Activated CD4-positive, alpha-beta memory T cell treated with anti-CD3 and anti-CD28 coated beads, Interleukin-2, amount 10 ng/mL, durations not matched to agents 7 days and 5 days (primary cell): ENCODE data around the gene BICDL2. TPM values are rescaled to one million over a fixed set of nuclear protein-coding genes. Genes with fewer than 3 reads are reported as not detected.

Experiments
- CTCF ChIA-PET: fragments of 350-600 bp; sonication (Branson Sonifier 250); formaldehyde crosslinking; loops from one replicate; lab custom pipeline; 2021; ENCODE audit warnings: antibody characterized with exemption, inconsistent platforms; lab: Charles Lee
- POLR2A ChIA-PET: fragments of 350-600 bp; sonication (Branson Sonifier 250); formaldehyde crosslinking; loops from one replicate; lab custom pipeline; 2021; ENCODE audit warnings: antibody characterized with exemption; lab: Charles Lee
- DNase-seq: peaks from one replicate; pipeline ENCODE4 v3.0.0-alpha.2; 2020
- H3K27ac Mint-ChIP-seq: one replicate; pipeline ENCODE4 v1.8.0; 2021; ENCODE audit warnings: mild to moderate bottlenecking, mixed read lengths
- H3K27me3 Mint-ChIP-seq: one replicate; pipeline ENCODE4 v1.8.0; 2021; ENCODE audit warnings: mixed read lengths
- H3K36me3 Mint-ChIP-seq: one replicate; pipeline ENCODE4 v1.8.0; 2021; ENCODE audit warnings: low read depth, mixed read lengths
- H3K4me1 Mint-ChIP-seq: one replicate; pipeline ENCODE4 v1.8.0; 2021; ENCODE audit warnings: mixed read lengths
- H3K4me3 Mint-ChIP-seq: one replicate; pipeline ENCODE4 v1.8.0; 2021; ENCODE audit warnings: mild to moderate bottlenecking, mixed read lengths
- H3K9me3 Mint-ChIP-seq: one replicate; pipeline ENCODE4 v1.8.0; 2021; ENCODE audit warnings: mixed read lengths
- total RNA-seq, 2 experiments: library from RNA; stranded (reverse); gene quantifications; one replicate each; pipeline ENCODE4 v1.2.3, GENCODE V29; 2021

Gene BICDL2
- total RNA-seq, 2 experiments from 2014 or later, result 1.4 to 1.9 TPM

DNA sequence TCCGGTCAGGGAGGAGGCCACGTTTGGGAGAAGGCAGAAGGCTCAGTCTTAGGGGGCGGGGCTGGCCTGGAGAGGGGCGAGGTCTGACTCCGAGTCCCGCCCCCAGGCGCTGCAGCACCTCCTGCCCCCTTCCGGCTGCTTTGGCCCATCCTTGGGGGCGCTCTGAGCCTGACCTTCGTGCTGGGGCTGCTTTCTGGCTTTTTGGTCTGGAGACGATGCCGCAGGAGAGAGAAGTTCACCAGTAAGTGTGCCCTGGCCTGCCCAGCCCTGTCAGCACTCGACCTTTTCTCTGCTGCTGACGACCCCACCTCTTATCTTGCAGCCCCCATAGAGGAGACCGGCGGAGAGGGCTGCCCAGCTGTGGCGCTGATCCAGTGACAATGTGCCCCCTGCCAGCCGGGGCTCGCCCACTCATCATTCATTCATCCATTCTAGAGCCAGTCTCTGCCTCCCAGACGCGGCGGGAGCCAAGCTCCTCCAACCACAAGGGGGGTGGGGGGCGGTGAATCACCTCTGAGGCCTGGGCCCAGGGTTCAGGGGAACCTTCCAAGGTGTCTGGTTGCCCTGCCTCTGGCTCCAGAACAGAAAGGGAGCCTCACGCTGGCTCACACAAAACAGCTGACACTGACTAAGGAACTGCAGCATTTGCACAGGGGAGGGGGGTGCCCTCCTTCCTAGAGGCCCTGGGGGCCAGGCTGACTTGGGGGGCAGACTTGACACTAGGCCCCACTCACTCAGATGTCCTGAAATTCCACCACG is 15.1 kb downstream of the BICDL2 start:
- Mint-ChIP-seq H3K9me3 (no peaks in the 10 kb centered on the region), H3K36me3 (peaks cover 21% of the 10 kb centered on the region), H3K4me1 (peaks cover 51% of the 10 kb centered on the region), H3K27me3 (peaks cover 9% of the 10 kb centered on the region), H3K27ac (peak overlapping the region; percentile 83), H3K4me3 (peak overlapping the region; percentile 73)
- ChIA-PET CTCF (interaction anchor here (1.0 to 9.9 kb wide), 6 partner anchors 10 to 107 kb away, joined by 3 to 97 read pairs (median 12); no protein-coding TSS in a partner anchor), POLR2A (interaction anchor here (0.7 to 4.7 kb wide), 14 partner anchors 7 to 116 kb away, joined by 3 to 52 read pairs (median 4); partner anchors contain the start of genes FLYWCH1, PAQR4, PKMYT1 and ZNF213)
- peak; percentile 79 for DNase-seq

DNA sequence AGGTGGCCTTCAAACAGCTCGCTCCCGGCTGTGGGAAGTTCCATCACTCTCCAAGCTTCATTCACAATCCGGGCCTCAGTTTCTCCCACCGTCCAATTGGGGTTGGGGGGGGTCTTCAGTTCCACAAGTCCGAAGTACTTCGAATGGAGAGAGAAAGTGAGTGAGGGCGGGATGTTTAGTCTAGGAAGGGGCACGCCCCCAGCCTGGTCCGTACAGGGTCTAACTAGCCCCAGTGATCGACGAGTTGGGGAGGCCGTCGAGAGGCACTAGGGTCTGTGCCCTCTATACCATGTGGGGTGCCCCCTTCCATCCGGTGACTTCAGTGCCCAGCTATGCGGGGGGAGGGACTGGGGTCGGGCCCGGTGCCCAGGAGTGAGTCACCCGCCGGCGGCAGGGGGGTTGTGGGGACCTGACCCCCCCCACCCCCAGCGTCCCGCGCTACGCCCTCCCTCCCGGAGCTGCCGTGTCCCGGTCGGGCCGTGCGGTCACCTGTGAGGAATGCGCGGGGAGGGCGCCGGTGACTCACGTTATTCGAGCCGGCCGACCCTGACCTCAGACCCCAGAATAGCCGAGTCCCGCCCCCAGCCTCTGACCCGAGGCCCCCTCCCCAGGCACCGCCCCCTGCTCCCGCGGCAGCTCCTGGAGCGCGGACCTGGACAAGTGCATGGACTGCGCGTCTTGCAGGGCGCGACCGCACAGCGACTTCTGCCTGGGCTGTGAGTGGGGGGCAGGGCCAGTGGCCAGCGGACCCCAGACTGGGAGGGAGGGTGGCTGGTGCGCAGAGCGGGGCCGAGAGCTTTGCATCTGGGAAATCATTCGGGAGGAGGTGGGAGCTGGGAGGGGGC is 15.9 kb downstream of the BICDL2 start:
- H3K27me3 Mint-ChIP-seq, result peaks cover 11% of the 10 kb centered on the region
- peak overlapping the region; percentile 83 for H3K27ac Mint-ChIP-seq
- peak; percentile 48 for DNase-seq
- peaks cover 48% of the 10 kb centered on the region for H3K4me1 Mint-ChIP-seq
- ChIA-PET POLR2A (interaction anchor here (0.8 to 4.7 kb wide), 16 partner anchors 8 to 130 kb away, joined by 3 to 52 read pairs (median 5); partner anchors contain the start of genes IL32, PAQR4, PKMYT1 and ZNF213), CTCF (interaction anchor here (0.6 to 9.9 kb wide), 8 partner anchors 11 to 147 kb away, joined by 3 to 97 read pairs (median 9); no protein-coding TSS in a partner anchor)
- no peaks in the 10 kb centered on the region for H3K9me3 Mint-ChIP-seq
- H3K36me3 Mint-ChIP-seq, result peaks cover 13% of the 10 kb centered on the region
- peak overlapping the region; percentile 83 for H3K4me3 Mint-ChIP-seq

DNA sequence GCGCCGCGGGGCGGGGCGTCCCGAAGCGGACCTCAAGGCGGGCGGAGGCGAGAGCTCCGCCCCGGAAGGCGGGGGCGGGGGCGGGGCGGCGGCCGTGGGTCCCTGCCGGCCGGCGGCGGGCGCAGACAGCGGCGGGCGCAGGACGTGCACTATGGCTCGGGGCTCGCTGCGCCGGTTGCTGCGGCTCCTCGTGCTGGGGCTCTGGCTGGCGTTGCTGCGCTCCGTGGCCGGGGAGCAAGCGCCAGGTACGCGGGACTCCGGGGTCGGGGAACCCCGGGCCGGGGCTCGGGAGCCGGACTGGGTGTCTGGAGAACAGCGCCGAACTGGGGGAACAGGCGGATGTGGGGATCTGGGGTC is 16.5 kb downstream of the BICDL2 start, which contains the start of gene TNFRSF12A:
Gene TNFRSF12A, plus strand, starts transcription at position 122 of the 357 bp plus-strand sequence. Its CDS starts 30 bp downstream, at position 152.
- peak; percentile 79 for DNase-seq
- H3K27ac Mint-ChIP-seq, result peak within 1 kb of the TSS; percentile 83
- ChIA-PET POLR2A (interaction anchor here (1.0 to 4.7 kb wide), 13 partner anchors 9 to 130 kb away, joined by 3 to 52 read pairs (median 6); partner anchors contain the start of genes IL32, PAQR4, PKMYT1 and ZNF213), CTCF (interaction anchor here (0.6 to 9.9 kb wide), 7 partner anchors 11 to 148 kb away, joined by 3 to 97 read pairs (median 4); no protein-coding TSS in a partner anchor)
- peaks cover 13% of the 10 kb centered on the region for H3K36me3 Mint-ChIP-seq
- peaks cover 11% of the 10 kb centered on the region for H3K27me3 Mint-ChIP-seq
- peaks cover 44% of the 10 kb centered on the region for H3K4me1 Mint-ChIP-seq
- peak within 1 kb of the TSS; percentile 83 for H3K4me3 Mint-ChIP-seq
- H3K9me3 Mint-ChIP-seq, result no peaks in the 10 kb centered on the region

DNA sequence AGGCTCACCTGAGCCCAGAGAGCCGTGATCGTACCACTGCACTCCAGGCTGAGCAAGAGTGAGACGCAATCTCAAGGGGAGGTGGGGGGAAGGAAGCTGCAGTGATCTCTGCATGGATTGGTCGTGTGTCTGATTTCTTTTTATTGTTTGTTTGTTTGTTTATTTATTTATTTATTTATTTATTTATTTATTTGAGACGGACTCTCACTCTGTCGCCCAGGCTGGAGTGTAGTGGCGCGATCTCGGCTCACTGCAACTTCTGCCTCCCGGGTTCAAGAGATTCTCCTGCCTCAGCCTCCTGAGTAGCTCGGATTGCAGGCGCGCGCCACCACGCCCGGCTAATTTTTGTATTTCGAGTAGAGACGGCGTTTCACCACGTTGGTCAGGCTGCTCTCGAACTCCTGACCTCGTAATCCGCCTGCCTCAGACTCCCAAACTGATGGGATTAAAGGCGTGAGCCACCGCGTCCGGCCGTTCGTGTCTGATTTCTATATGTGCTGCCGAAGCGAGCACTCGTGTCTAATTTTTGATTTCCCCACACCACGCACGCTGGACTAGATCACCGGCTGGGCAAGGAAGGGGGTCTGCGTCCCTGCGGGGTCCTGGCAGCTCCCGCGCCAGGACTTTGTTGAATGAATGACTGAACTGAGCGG is 17.0 kb downstream of the BICDL2 start:
- ChIA-PET POLR2A (interaction anchor here (1.0 to 4.7 kb wide), 12 partner anchors 9 to 131 kb away, joined by 3 to 52 read pairs (median 6); partner anchors contain the start of genes IL32, PAQR4, PKMYT1 and ZNF213), CTCF (interaction anchor here (0.6 to 9.9 kb wide), 7 partner anchors 12 to 148 kb away, joined by 3 to 97 read pairs (median 4); no protein-coding TSS in a partner anchor)
- Mint-ChIP-seq H3K27ac (peak overlapping the region; percentile 42), H3K36me3 (peaks cover 13% of the 10 kb centered on the region), H3K9me3 (no peaks in the 10 kb centered on the region), H3K4me1 (peaks cover 43% of the 10 kb centered on the region), H3K4me3 (peak overlapping the region; percentile 83), H3K27me3 (peaks cover 11% of the 10 kb centered on the region)
- DNase-seq, result no peak

DNA sequence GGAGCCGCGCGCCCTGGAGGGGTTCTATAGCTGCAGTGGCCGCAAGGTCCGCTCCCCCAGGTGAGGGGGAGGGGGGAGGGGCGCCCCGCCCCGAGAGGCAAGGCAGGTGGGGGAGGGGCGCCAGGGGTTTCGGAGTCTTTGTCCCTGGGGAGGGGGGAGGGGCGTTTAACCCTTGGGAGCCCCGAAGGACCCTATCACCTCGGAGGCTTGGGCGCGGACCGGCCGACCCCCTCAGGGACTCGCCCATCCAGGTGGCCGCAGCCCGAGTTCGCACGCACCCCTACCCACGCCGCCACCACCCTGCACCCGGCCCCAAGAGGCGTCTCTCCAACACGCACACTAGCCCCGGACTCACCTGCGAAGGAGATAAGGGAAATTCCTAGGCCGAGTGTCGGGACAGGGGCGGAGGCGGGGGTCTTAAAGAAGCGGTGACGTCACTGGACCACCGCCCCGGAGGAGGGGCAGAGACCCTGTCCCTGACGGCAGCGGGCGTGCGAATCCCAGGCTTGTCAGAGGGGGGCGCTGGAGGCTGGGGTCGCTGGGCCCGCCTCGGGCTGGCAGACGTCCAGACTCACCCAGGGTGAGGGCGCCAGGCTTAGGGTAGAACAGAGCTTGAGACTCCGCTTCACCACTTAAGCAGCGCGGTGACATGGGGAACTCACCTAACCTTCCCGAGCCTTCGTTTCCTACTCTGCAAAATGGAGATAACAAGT is 18.8 kb downstream of the BICDL2 start, which contains the start of gene CLDN6:
Gene CLDN6, minus strand, starts transcription at position 390 of the 713 bp plus-strand sequence. CDS start 2,162 bp downstream, outside the sequence.
- ChIA-PET CTCF (interaction anchor here (2.8 to 9.9 kb wide), 3 partner anchors 14 to 111 kb away, joined by 14 to 97 read pairs (median 72); no protein-coding TSS in a partner anchor), POLR2A (interaction anchor here (1.6 kb wide), 1 partner anchor 10 kb away, joined by 4 read pairs; no protein-coding TSS in a partner anchor)
- Mint-ChIP-seq H3K27me3 (peaks cover 18% of the 10 kb centered on the region), H3K4me3 (no peak within 1 kb of the TSS), H3K27ac (no peak within 1 kb of the TSS), H3K4me1 (peaks cover 31% of the 10 kb centered on the region), H3K36me3 (peaks cover 9% of the 10 kb centered on the region), H3K9me3 (no peaks in the 10 kb centered on the region)
- DNase-seq, result peak; percentile 30

DNA sequence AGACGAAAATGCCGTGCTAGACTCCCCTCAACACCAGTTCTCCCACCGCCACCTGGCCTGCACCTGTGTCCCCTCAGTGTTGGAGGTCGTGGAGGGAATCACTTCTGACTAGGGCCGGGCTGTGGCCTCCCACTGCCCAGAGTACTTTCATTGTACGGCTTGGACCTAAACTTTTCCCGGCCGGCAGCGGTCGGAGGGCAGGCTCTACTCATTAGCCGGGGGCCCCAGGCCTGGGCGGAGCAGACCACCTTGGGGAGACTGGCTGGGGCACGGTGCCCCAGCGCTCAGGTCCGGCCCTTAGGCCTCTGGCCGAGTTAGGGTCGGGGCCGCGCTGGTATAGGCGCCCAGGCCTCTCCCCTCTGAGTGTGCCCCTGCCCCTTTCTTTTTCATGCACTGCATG is 19.4 kb downstream of the BICDL2 start:
- Mint-ChIP-seq H3K27me3 (peaks cover 24% of the 10 kb centered on the region), H3K4me3 (no peak overlapping the region), H3K27ac (no peak overlapping the region), H3K9me3 (no peaks in the 10 kb centered on the region), H3K4me1 (peaks cover 25% of the 10 kb centered on the region), H3K36me3 (peaks cover 6% of the 10 kb centered on the region)
- POLR2A ChIA-PET, result interaction anchor here (1.6 kb wide), 1 partner anchor 9 kb away, joined by 4 read pairs; no protein-coding TSS in a partner anchor
- no peak for DNase-seq
- CTCF ChIA-PET, result interaction anchor here (9.9 kb wide), 1 partner anchor 15 kb away, joined by 72 read pairs; no protein-coding TSS in a partner anchor

DNA sequence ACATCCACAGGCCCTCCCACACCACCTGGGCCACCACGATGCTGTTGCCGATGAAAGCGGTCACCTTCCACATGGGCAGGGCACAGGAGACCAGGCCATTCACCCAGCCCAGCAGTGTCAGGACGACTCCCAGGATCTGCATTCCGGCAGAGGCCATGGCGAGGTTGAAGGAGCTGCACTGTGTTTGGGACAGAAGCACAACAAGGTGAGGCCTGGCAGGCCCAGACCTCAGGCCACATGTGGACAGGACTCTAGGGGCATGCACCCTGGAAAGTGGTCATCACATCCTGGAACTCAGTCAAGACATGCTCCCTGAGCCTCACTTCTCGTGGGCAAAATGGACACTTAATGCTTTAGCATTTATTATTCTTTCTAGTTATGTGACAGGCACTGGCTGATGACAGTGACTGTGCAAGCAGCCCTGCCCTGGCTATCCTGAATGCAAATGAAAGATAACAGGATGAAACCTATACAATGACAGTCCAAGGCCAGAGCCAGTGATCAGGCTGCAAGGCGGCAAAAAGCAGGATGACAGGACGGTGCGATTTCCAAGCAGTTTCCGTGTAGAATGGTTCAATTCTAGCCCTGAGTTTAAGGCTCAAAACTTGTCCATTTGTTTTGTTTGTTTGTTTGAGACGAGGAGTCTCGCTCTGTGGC is 20.8 kb downstream of the BICDL2 start:
- Mint-ChIP-seq H3K9me3 (no peaks in the 10 kb centered on the region), H3K4me1 (peaks cover 13% of the 10 kb centered on the region), H3K27ac (no peak overlapping the region), H3K36me3 (no peaks in the 10 kb centered on the region), H3K4me3 (no peak overlapping the region), H3K27me3 (peaks cover 28% of the 10 kb centered on the region)
- ChIA-PET CTCF (interaction anchor here (1.0 to 9.9 kb wide), 2 partner anchors 12 to 13 kb away, joined by 3 to 72 read pairs; no protein-coding TSS in a partner anchor), POLR2A (no interaction called here)
- no peak for DNase-seq

DNA sequence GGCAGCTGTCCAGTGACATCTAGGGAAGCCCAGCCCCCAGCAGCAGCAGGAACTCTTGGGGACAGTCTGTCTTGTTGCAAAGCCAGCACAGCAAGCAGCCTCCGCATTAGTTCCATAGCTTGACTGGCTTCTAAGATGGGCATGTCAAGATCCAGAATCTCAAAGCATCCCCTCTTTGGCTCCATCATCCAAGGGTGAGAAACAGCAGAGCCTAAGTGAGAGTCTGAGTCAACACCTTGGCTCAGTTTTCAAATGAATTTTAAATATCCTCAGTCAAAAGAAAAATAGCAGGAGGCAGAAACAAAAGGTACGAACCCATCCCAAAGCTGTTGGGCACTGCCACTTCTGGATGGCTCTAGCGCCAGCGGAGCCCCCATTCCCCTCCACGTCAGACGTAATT is 21.8 kb downstream of the BICDL2 start:
- ChIA-PET CTCF (interaction anchor here (1.0 to 1.3 kb wide), 2 partner anchors 11 to 13 kb away, joined by 3 to 4 read pairs; no protein-coding TSS in a partner anchor), POLR2A (no interaction called here)
- Mint-ChIP-seq H3K4me3 (no peak overlapping the region), H3K27ac (no peak overlapping the region), H3K9me3 (no peaks in the 10 kb centered on the region), H3K36me3 (no peaks in the 10 kb centered on the region), H3K4me1 (peaks cover 8% of the 10 kb centered on the region), H3K27me3 (peaks cover 27% of the 10 kb centered on the region)
- no peak for DNase-seq

DNA sequence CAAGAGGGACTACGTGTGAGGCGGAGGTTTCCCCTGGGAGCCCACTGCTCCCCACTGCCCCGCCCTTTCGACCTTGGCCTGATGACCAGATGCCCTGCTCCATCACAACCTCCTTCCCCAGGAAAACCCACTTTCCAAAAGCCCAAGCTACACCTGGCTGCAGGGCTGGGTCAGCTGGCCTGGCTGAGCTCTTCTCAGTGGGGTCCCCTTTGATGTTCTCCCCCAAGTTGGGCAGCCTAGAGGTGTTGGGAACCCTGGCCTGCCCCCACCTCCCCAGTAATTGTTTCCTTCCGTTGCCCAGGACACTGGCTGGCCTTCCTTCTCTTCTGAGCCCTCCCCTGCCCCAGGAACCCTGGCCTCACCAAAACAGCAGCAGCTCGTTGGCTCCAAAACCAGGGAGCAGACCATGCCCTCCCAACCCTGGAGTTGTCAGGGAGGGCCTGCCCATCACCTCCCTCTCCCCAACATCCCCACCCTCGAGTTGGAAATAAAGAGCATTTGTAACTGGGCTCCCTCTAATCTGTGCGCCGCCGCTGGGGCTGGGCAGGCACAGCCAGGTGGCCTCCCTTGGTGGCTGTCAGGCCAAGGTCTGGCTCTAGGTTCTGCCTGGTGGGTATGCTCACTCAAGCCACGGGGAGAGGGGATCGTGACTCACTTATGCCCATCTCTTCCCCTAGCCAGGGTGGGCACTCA is 22.6 kb downstream of the BICDL2 start:
- CTCF ChIA-PET, result interaction anchor here (1.0 to 1.3 kb wide), 2 partner anchors 10 to 14 kb away, joined by 3 to 4 read pairs; no protein-coding TSS in a partner anchor
- Mint-ChIP-seq H3K36me3 (no peaks in the 10 kb centered on the region), H3K4me3 (no peak overlapping the region), H3K27me3 (peaks cover 26% of the 10 kb centered on the region), H3K4me1 (peaks cover 4% of the 10 kb centered on the region), H3K27ac (no peak overlapping the region), H3K9me3 (no peaks in the 10 kb centered on the region)
- POLR2A ChIA-PET, result interaction anchor here (1.3 kb wide), 1 partner anchor 34 kb away, joined by 3 read pairs; no protein-coding TSS in a partner anchor
- no peak for DNase-seq

DNA sequence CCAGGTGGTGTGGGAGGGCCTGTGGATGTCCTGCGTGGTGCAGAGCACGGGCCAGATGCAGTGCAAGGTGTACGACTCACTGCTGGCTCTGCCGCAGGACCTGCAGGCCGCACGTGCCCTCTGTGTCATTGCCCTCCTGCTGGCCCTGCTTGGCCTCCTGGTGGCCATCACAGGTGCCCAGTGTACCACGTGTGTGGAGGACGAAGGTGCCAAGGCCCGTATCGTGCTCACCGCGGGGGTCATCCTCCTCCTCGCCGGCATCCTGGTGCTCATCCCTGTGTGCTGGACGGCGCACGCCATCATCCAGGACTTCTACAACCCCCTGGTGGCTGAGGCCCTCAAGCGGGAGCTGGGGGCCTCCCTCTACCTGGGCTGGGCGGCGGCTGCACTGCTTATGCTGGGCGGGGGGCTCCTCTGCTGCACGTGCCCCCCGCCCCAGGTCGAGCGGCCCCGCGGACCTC is 23.2 kb downstream of the BICDL2 start:
- Mint-ChIP-seq H3K4me1 (peaks cover 10% of the 10 kb centered on the region), H3K4me3 (no peak overlapping the region), H3K27me3 (peaks cover 27% of the 10 kb centered on the region), H3K36me3 (no peaks in the 10 kb centered on the region), H3K9me3 (no peaks in the 10 kb centered on the region), H3K27ac (no peak overlapping the region)
- POLR2A ChIA-PET, result interaction anchor here (1.3 kb wide), 1 partner anchor 35 kb away, joined by 3 read pairs; no protein-coding TSS in a partner anchor
- CTCF ChIA-PET, result interaction anchor here (1.0 kb wide), 1 partner anchor 14 kb away, joined by 3 read pairs; no protein-coding TSS in a partner anchor
- no peak for DNase-seq
